IPS-NIHi7 (cell line): ENCODE results near the gene ZNF518B.
"Not testable (repeated sequence)": the region's sequence is repeated elsewhere in the genome, so short reads cannot be mapped to it uniquely, and the experiment has no call there.

ENCODE experiments used
- DNase-seq: peaks from one replicate; pipeline ENCODE4 v3.0.0; 2012; ENCODE audit warnings: mixed read lengths; ENCODE audit errors: extremely low spot score

Gene ZNF518B

GRCh38 chr4:10456260-10456594 lies 999 bp downstream of the ZNF518B start:
- DNase-seq = no peak

- no peak for DNase-seq
Observed at GRCh38 chr4:10455133-10455532, 2.1 kb downstream of the ZNF518B start.

DNA sequence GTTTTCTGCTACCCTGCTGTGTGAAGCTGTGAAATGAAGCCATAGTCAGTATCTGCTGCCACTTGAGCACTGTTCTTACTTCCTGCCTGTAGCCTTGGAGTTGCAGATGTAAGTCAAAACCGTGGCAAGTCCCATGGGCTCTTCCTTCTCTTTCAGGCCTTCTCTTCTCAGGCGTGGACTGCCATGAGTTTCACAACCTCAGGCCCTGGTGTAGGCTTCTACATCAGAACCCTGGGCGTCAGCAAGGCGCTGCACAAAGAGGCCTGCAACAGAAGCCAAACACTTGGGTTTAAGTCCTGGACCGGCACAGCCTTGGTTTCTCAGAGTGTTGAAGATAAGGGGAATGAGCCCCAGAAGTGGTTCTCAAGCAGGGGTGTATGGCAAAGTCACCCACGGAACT lies 2.5 kb downstream of the ZNF518B start:
- no peak for DNase-seq

DNA sequence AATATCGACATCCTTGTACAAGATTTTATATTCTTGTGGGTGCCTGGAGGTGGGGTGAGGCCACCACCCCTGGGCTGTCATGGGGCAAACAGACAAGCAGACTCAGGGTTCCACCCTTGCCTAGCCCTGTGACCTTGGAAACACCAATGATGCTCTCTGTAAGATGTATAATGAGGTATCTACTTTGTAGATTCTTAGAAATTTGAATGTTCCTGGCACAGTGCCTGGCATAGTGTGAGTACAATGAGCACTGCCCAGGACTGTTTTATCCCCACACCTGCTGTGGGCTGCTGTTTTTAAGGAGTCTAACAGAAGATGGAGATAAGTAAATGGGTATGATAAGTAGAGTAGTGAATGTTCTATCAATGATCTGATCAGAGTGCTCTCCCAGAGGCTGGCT lies 3.1 kb downstream of the ZNF518B start:
- no peak for DNase-seq

- DNase-seq = no peak
Observed at GRCh38 chr4:10448991-10449390, 8.2 kb downstream of the ZNF518B start.

DNA sequence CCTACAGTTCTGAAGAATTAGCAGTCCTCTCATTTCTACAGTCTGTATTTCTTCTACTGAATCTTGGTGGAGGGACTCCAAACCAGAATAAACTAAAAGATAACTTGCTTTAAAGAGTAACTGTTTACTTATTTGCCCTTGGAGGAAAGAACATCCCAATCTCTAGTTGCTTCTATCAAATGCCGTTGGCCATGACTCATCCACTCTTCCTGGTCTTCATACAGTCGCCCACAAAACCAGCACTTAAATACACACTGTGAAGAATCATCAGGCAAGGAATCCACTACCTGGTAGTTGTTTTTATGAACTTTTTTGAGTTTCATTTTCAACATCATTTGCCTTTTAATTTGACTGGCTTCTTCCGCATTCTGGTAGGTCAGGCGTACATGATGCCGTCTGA lies 14.2 kb downstream of the ZNF518B start:
- DNase-seq = no peak

DNA sequence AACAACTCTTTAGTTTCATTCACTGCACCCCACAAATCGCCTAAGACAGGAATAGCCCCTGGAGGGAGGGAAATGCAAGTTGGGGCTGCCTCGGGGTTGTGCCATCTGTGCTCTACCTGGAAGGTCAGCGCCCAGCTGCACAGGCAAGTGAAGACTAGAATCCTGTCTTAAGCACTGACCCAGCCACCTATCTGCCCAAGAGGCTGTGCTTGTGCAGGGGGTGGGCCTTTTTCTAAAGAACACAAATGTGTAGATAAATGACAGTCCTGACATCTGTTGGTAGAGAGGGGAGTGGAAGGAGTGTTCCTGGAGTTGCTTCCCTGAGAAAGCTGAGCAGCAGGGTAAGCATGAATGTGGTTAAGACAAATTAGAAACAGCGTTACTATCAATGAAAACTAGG lies 15.7 kb downstream of the ZNF518B start:
- no peak for DNase-seq

DNA sequence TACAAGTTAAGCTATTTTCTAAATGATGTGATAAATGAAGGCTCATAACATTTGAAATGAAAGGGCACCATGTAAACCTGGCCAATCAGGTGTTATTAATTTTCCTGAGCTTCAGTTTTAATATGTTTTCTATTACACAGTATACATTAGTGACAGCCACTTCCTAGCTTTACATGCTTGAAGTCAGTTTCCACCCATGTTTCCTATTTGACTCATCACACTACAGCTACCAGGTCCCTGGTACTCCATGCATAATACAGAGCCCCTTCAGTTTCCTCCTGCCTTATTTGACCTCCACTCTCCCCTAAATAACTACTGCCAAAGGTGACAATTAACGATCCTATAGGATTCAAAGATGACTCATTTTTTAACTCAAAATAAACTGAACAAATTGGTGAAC lies 18.3 kb downstream of the ZNF518B start:
- no peak for DNase-seq

GRCh38 chr4:10437735-10438134 lies 19.5 kb downstream of the ZNF518B start:
- no peak for DNase-seq

DNA sequence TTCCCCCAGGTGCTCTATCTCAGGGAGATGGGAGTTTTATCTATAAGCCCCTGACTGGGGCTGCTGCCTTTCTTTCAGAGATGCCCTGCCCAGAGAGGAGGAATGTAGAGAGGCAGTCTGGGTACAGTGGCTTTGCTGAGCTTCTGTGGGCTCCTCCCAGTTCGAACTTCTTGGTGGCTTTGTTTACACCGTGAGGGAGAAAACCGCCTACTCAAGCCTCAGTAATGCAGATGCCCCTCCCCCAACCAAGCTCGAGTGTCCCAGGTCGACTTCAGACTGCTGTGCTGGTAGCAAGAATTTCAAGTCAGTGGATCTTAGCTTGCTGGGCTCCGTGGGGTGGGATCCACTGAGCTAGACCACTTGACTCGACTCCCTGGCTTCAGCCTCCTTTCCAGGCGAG lies 29.5 kb downstream of the ZNF518B start:
- DNase-seq = not testable (repeated sequence)

DNA sequence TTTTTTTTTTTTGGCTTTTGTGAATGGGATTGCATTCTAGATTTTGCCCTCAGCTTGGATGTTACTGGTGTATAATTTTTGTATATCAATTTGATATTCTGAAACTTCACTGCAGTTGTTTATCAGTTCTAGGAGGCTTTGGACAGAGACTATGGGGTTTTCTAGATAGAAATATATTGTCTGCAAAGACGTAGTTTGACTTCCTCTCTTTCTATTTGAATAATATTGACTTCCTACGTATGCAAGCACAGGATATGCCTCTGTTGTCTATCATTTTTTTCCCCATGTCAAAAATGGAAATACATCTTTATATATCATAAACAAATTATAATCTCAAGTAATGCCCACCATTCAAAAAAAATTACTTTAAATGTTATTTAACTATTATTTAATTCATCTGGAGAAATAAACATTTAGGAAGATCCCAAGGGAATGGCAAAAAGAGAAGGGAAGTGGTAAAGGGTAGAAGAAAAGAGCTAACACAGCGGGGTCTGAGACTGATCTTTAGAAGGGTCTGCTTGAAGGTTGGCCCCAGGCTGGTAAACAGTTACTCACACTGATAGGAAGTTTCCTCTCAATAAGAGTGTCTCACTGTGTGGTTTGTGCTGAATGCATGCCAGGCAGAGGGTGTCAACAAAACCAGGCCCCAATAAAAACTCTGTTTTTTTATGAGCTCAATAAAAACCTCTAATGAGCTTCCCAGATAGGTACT lies 35.7 kb downstream of the ZNF518B start:
- no peak for DNase-seq

DNA sequence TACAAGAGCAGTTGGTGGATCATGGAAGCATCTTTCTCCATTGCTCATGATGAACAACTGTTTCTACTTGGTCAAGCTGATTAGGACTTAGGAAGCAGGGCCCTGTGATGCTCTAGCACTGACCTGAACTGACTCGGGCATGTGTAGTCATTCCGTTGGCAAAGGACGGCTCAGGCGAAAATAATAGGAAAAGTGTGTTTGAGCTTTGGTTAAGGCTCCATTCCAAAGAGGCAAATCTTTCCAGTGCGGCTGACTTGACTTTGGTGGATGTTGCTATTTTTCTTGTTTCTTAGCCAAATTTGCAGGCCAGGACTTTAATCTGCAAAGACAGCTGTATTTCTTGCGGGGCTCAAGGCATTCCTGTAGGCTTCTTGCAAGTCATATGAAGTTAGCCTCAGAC lies 39.5 kb downstream of the ZNF518B start:
- DNase-seq = no peak

DNA sequence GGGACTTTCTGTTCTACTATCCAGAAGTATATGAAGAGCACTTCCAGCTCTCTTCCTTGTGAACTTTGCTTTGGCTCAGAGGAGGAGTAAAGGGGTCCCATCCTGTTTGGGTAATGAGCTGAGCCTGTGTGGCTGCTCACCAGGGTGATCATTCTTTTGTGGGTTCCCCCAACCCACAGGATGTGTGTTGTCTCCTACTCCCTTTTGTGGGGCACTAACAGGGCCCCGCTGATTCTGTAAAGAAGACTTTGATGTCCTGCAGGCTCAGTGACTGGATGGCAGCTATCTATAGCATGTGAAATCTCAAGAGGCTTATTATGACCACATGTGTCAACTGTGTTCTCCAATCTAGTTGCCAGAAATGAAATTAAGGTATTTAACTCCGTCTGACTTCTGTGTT lies 40.8 kb downstream of the ZNF518B start:
- no peak for DNase-seq

DNA sequence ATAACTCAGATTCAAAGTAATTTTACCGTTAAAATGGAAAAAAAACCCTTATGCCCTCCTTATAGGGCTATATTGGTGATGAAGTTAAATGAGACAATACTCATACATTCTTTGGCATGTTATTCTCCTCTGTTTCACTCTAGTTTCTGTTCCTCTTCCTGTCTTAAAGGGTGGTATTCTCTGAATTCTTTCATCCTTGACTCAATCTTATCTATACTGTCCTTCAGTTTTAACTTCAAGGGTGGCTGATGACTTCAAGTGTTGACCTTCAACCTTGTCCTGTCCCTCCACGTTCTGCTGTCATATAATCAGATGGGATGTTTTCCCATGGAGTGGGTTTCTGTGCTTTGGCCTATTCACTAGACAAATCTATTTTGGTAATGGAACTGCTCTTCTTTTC lies 44.0 kb downstream of the ZNF518B start:
- no peak for DNase-seq

DNA sequence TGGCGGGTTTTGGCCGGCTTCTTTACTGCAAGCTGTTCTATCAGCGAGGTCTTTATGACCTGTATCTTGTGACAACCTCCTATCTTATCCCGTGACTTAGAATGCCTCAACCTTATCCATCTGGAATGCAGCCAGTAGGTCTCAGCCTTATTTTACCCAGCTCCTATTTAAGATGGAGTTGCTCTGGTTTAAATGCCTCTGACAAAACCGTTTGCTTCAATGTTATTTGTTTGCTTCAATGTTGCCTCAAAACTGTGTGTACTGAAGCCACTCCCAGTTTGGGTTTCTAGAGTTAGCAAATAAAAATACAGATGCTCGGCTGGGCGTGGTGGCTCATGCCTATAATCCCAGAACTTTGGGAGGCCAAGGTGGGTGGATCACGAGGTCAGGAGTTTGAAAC lies 51.6 kb downstream of the ZNF518B start:
- DNase-seq = no peak

- peak; percentile 32 for DNase-seq
Observed at GRCh38 chr4:10403633-10404445, 53.4 kb downstream of the ZNF518B start.

- DNase-seq = no peak
Observed at GRCh38 chr4:10395971-10396580, 61.1 kb downstream of the ZNF518B start.
